Stimulated activated CD4-positive, alpha-beta T cell treated with anti-CD3 and anti-CD28 coated beads, Interleukin-2, amount 100 ng/mL, for 48 hours (primary cell): Measurements from ENCODE around the gene CLTCL1.
A peak's percentile ranks its signal among the peaks of the same experiment; 100 is the strongest.
"Not testable (repeated sequence)": the region's sequence is repeated elsewhere in the genome, so short reads cannot be mapped to it uniquely, and the experiment has no call there.

ENCODE experiments used
- DNase-seq, 2 donors: peaks; one replicate each; pipeline ENCODE4 v3.0.0-alpha.2; 2020

The CLTCL1 gene

DNA sequence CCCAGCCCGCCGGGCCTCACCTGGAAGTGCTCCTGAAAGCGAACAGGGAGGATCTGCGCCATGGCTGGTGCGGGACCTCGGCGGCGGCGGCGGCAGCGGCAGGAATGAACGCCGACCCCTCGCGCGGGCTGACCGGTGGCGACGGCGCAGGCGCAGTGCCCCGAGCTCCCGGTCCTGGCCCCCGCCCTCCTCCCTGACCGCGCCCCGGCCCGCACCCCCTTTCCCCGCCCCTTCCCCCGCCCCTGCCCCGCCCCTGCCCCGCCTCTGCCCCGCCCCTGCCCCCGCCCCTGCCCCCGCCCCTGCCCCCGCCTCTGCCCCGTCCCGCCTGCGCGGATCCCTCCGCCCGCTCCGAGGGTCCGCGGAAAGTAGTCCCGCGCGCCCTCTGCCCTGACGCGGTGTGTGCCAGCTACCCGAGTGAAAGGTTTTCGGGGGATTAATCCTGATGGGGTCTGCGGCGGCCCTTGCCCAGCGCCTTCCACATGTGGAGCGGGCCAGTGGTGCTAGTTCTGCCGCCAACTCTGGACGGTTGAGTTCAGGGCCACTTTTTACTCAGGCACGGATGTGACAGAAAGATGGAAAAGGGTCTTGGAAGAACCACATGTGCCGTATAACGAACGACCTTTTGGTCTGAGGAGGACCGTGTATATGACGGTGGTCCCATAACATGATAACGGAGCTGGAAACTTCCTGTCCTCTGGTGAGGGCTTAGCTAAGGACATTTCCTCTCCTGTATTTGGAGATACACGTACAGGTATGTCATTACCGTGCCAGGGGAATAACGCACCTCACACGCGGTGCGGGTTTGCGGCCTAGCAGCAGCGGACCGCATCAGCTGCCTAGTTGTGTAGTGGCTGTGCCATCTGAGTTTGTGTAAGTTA is at the start of gene CLTCL1:
CLTCL1 (minus strand) TSS at position 140 of the 878 bp plus-strand sequence; CDS start at position 62, 78 bp downstream.
- DNase-seq: peak; percentile 43 to 67

DNA sequence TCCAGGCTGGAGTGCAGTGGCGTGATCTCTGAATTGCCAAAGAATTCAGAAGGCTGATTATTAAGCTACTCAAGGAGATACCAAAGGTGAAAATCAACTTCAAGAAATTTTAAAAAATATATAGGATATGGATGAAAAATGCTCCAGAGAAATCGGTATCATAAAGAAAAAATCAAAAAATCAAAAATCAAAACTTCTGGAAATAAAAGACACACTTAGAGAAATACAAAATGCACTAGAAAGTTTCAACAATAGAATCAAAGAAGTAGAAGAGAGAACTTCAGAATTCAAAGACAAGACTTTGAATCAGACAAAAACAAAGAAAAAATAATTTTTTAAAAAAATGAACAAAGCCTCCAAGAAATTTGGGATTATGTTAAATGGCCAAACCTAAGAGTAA is 45.6 kb upstream of the CLTCL1 start:
- DNase-seq: no peak

DNA sequence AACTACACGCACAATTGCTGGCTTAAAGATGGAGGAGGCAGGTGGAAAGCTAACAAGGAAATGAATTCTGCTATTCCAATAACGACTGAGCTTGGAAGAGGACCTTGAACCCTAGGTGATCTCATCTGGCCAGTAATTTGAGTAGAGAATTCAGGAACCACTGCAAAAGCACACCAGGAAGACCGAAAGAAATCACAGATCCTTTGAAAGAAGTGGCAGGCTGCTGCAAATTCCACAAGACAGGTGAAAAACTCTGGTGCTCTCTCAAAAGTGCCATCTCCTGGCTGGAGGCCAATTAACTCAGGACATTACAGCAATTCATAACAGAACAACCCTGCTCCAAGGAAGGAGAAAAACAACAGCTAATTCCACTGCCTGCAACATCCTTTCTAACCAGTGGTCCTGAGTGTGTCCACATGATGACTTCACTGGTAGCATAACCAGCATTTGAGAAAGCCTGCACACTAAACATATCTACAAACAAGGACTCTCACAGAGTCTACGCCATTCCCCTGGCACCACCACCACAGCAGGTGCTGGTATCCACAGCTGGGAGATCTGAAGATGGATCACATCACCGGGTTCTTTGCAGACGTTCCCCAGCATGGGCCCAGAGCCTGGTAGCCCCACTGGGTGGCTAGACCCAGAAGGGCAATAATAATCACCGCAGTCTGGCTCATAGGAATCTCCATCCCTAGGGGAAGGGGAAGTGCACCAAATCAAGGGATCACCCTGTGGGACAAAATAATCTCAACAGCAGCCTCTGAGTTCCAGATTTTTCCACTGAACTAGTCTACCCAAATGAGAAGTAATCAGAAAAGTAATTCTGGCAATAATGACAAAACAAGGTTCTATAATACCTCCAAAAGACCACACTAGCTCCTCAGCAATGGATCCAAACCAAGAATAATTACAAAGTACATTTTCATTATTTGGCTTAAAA is 44.9 kb upstream of the CLTCL1 start:
- DNase-seq: no peak

DNA sequence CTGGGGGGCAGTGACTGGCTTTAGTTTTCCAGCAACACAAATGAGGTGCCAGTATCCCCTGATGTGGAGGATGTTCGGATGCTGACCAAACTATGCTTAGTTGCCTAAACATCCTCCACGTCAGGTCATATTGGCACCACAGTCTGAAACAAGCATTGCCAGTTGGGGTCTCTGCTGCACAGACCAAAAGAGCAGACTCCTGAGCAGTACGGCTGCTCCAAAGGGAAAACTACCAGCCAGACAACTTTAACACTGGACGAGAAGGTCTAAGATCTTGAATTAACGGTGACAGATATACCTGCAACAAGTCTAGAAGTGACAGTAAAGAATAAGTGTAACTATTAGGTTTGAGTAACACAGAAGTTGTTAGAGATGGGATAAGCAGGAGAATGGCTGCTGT is 40.5 kb upstream of the CLTCL1 start:
- no peak for DNase-seq

DNA sequence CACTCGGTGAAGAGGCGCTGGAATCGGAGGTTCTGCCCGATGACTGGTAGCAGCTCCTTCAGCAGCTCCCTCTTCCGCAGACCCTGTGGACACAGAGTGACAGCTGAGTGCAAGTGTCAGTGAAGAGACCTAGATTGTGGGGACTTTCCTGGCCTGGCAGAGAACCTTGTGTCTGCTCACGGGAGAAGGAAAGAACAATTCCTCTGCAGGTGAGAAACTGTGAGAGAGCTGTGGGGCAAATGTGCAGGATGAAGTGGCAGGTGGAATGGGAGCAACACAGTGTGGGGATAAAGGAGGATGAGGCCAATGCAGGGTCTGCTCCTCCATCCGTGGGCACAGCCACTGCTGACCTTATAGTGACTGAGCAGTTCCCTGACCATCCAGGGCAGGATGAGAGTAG is 40.0 kb upstream of the CLTCL1 start:
- DNase-seq: no peak

DNA sequence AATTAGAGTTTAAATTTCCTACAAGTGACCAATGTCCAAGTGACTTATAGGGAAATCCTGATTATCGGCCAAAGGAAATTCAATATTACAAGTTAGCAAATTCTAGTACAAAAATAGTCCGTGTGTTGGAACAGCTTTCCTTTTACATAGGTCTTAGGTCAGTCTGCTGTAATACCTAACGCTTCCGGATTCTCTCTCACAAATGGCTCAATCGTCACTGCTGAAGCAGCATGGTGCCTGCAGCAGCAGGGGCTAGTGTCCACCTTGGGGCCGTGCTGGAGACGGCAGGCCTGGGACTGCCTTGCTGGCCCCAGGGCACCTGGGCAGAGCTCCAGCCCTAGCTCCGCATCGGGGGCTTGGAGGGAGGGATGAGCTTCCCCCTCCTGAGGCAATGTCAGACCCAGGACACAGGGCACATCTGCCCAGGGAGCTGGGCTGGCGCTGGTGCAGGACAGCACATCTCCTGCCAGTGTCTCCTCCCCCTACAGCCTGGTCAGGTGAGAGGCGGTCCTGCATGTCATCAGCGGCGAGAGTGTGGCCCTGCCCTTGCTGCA is 39.4 kb upstream of the CLTCL1 start:
- DNase-seq: no peak

DNA sequence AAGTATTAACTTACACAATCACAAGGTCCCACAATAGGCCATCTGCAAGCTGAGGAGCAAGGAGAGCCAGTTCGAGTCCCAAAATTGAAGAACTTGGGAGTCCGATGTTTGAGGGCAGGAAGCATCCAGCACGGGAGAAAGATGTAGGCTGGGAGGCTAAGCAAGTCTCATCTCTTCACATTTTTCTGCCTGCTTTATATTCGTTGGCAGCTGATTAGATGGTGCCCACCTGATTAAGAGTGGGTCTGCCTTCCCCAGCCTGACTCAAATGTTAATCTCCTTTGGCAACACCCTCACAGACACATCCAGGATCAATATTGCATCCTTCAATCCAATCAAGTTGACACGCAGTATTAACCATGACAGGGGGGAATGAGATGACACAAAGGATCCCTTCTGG is 38.7 kb upstream of the CLTCL1 start:
- DNase-seq: not testable (repeated sequence)

DNA sequence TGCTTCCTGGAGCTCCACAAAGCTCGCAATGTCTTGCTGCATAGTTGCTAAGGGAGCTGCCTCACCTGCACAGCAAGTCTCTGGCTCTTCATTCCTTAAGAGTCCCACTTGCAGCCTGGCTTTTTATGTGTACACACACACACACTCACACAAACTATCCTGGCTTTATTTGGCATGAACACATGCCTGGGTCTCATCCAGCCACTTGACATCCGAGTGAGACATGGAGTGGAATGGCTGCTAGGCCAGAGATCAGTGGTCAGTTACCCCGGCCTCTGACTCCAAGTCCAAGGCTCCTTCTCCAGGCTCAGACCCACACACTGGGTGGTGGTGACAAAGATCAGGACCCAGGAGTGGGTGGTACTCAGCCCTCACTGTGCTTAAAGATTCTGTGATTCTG is 37.9 kb upstream of the CLTCL1 start:
- no peak for DNase-seq

DNA sequence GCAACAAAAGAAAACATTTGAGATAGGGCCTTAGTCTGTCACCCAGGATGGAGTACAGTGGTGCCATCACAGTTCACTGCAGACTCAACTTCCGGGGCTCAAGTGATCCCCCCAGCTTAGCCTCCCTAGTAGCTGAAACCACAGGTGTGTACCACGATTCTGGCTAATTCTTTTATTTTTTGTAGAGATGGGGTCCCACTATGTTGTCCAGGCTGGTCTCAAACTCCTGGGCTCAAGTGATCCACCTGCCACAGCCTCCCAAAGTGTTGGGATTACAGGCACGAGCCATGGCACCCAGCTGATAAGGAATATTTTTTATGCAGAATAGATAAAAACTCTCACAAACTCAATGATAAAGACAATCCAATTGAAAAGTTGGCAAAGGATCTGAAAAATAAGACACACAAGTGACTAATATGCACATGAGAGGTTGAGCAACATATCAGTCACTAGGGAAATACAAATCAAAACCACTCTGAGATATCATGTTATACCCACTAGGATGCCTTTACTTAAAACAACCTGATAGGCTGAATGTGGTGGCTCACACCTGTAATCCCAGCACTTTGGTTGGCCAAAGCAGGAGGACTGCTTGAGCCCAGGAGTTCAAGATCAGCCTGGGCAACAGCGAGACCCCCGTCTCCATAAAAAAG is 33.9 kb upstream of the CLTCL1 start:
- no peak for DNase-seq

DNA sequence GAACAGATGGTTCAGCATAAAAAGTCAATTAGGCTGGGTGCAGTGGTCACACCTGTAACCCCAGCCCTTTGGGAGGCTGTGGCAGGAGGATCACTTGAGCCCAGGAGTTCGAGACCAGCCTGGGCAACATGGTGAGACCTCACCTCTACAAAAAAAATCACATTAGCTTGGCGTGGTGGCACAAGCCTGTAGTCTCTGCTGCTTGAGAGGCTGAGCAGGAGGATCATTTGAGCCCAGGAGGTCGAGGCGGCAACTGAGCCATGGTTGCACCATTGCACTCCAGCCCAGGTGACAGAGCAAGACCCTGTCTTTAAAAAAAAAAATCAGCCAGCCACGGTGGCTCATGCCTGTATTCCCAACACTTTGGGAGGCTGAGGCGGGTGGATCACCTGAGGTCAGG is 31.9 kb upstream of the CLTCL1 start:
- not testable (repeated sequence) for DNase-seq

DNA sequence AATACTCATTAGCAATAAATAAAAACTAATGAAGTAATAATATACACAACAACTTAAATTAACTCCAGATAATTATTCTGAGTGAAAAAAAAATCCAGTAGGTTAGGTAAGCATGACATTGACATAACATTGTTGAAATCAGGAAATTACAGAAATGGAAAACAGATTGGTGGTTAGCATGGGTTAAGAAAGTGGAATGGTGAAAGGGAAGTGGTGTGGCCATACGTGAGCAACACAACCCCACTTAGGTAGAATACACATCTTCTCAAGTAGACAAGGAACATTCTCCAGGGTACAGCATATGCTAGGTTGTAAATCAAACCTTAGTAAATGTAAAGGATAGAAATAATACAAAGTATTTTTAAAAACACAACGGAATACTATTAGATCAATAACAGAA is 30.2 kb upstream of the CLTCL1 start:
- DNase-seq: no peak

DNA sequence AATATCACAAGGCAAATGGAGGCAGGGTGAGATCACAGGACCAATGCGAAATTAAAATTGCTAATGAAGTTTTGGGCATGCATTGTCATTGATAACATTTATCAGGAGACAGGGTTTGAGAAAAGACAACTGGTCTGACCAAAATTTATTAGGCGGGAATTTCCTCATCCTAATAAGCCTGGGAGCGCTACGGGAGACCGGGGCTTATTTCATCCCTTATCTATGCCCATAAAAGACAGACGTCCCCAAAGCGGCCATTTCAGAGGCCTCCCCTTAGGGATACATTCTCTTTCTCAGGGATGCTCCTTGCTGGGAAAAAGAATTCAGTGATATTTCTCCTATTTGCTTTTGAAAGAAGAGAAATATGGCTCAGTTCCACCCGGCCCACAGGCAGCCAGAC is 28.6 kb upstream of the CLTCL1 start:
- not testable (repeated sequence) for DNase-seq

DNA sequence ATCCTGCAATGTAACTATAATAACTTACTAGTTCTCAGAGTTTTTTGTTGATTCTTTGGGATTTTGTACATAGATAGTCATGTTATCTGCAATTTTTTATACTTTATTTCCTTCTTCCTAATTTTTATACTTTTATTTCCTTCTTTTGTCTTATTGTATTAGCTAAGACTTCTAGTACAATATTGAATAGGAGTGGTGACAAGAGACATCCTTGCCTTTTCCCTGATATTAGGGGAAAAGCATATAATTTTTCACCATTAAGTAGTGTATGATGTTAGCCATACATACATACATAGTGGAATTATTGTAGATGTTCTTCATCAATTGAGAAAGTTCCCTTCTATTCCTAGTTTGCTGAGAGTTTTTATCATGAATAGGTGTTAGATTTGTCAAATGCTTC is 27.8 kb upstream of the CLTCL1 start:
- no peak for DNase-seq

DNA sequence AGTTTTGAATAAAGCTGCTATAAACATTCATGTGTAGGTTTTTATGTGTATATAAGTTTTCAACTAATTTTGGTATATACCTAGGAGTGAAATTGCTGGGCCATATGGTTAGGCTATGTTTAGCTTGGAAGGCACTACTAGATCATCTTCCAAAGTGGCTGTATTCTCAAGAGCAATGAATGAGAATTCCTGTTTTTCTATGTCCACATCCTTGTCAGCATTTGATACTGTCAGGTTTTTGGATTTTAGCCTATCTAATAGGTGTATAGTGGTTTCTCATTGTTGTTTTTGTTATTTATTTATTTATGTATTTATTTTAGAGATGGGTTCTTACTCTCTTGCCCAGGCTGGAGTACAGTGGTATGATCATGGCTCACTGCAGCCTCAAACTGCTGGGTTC is 26.3 kb upstream of the CLTCL1 start:
- DNase-seq: no peak

DNA sequence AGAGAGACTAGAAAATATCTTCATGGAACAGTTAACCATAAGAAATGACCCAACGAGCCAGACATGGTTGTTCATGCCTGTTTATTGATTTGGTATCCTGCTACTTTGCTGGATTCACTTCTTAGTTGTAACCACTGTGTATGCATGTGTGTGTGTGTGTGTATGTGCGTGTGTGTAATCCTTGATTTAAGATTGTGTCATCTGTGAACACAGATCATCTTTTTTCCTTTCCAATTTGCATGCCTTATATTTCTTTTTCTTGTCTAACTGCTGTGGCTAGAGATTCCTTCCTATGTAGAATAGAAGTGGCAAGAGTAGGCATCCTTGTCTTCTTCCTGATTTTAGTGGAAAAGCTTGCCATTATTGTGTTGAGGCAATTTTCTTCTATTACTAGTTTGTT is 16.4 kb upstream of the CLTCL1 start:
- no peak for DNase-seq

DNA sequence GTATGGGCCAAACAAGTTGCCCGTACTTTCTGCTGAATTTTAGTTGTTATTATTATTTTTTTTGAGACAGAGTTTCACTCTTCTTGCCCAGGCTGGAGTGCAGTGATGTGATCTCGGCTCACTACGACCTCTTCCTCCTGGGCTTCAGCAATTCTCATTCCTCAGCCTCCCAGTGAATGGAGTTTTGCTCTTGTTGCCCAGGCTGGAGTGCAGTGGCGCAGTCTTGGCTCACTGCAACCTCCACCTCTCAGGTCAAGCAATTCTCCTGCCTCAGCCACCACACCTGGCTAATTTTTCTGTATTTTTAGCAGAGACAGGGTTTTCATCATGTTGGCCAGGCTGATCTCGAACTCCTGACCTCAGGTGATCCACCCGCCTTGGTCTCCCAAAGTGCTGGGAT is 15.0 kb upstream of the CLTCL1 start:
- not testable (repeated sequence) for DNase-seq

DNA sequence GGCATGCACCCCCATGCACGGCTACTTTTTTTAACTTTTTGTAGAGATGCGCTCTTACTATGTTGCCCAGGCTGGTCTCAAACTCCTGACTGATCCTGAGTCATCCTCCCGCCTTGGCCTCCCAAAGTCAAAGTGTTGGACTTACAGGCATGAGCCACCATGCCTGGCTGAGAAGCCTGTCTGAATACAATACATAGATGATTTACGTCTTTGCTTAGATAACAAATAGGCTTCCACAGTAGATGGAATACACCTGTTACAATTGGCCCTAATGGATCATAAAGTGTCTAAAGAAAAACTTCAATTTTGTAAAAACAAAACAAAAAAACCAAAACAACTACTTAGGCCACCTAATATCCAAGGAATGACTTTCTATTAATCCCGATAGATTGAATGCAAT is 13.0 kb upstream of the CLTCL1 start:
- DNase-seq: no peak

DNA sequence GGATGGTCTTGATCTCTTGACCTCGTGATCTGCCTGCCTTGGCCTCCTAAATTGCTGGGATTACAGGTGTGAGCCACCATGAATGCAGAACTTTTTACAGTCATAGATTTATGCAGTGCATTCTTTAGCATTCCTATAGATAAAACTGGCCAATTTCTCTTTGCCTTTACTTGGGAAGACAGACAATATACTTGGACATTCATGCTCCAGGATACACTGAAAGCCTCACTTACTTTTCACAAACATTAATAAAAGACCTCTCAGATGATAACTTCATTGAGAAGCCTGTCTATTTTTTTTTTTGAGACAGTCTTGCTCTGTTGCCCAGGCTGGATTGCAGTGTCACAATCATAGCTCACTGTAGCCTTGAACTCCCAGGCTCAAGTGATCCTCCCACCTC is 12.3 kb upstream of the CLTCL1 start:
- no peak for DNase-seq

DNA sequence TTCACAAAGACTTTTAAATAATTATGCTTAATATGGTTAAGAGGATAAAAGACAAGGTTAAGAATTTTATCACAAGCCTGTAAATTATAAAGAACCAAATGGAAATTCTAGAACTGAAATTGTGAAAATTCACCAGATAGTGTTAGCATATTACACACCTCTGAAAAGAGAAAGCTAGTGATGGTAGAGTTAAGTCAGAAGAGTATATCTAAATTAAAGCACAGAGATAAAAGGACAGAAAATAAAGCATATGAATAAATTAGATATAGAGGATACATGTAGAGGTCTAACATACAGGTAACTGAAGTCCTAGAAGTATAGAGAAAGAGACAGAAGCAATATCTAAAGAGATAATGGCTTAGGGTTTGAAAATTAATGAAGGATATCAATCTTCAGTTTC is 4.2 kb upstream of the CLTCL1 start:
- no peak for DNase-seq

DNA sequence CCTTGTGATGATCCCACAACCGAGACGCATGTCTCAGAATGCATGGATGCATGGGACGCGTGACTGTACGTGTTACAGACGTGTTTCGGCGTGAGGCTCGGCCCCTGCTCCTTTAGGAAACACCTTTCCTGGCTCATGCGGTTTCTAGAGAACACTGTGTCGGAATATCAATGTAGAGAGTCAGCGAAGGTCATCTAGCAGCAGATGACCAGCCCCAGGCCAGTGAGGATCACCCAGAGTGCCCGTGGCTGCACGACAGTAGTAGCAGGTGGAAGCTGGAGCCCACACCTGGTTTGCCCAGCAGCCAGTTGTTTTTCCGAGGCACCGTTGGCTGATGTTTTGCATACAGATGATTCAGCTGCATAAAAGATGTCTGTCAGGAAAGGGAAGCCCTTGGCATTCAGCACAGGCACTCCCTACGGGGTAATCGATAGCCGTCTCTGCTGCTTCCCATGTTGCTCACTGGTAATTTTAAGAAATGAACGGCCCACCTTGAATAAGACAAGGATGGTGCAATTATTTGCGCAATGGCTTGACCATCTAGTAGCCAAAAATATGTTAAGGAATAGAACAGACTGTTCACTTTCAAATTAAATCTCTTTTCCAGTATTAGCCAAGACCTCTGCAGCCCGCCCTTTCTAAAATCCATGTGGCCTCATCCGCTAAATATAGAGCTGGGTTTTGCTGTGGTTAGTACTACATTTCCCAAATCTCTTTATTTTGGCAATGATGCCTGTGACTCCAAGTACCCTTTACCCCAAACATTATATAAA is 1.1 kb upstream of the CLTCL1 start:
- DNase-seq: no peak

DNA sequence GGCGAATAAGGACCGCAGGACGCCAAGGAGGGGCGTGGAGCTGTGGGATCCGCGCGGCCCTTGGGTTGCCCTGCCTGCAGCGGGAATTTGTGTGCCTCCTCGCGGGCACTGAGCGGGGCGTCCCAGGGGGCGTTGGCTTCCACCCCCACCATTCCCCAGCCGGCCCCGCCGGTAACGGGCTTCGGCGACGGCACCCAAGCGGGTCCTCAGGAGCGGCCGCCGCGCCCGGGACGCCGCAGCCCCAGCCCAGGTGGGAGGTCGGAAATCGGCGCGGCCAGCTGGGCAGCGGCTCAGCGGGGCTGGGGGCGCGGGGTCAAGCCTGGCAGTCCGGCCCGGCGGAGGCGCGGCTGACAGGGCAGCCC is 320 bp downstream of the CLTCL1 start:
- DNase-seq: peak in 1 of 2 donors; percentile 8
